Pancreas (tissue), 10 donors: ENCODE results near the gene HDAC10. TPM values are rescaled to one million over a fixed set of nuclear protein-coding genes. Genes with fewer than 3 reads are reported as not detected.
A peak's percentile ranks its signal among the peaks of the same experiment; 100 is the strongest.

ENCODE experiments used
- ATAC-seq, 4 donors: fragments of 200-7000 bp; cut with Tn5 transposase; one replicate each; pipeline versions ENCODE4 v1.8.0 to v1.9.1; 2020; ENCODE audit warnings: mild to moderate bottlenecking in 4 of 4, moderate library complexity in 4 of 4
- DNase-seq, 6 donors: peaks; one replicate each; pipeline ENCODE4 v3.0.0-alpha.2; 2020
- FAIRE-seq: peaks from 2 replicates; lab custom pipeline; 2012; peaks lifted over from hg19 to GRCh38; lab: Jason Lieb, UNC
- H3K27ac ChIP-seq, 4 donors: fragments of 200-600 bp; sonication (generic); 1 replicate in 3 of 4; 2 replicates in 1 of 4; pipeline versions ENCODE4 v1.5.0 to v1.8.0; 2020
- H3K27me3 ChIP-seq, 4 donors: fragments of 200-600 bp; one replicate each; pipeline ENCODE4 v1.8.0; 2021
- H3K36me3 ChIP-seq, 3 donors: fragments of 200-600 bp; sonication (generic) in 1 of 3; one replicate each; pipeline versions ENCODE4 v1.5.0 to v1.8.0; 2020 to 2021
- H3K4me1 ChIP-seq, 3 donors: fragments of 200-600 bp; one replicate each; pipeline ENCODE4 v1.8.0; 2021
- H3K4me3 ChIP-seq, 4 donors: fragments of 200-600 bp; sonication (generic) in 2 of 4; one replicate each; pipeline versions ENCODE4 v1.5.0 to v1.8.0; 2020 to 2021
- H3K9me3 ChIP-seq, 4 donors: fragments of 200-600 bp; one replicate each; pipeline ENCODE4 v1.8.0; 2021
- CTCF ChIP-seq, 4 donors: fragments of 200-600 bp; sonication (generic) in 3 of 4; IDR thresholded peaks; one replicate each; pipeline versions ENCODE4 v1.5.0 to v1.8.0; 2021; ENCODE audit warnings: antibody characterized with exemption in 4 of 4
- WGBS, 2 donors: extraction: QIAGEN DNeasy Blood & Tissue Kit; methylation state at CpG; one replicate each; pipeline ENCODE4 v1.1.7; 2013; 5-methylcytosine and 5-hydroxymethylcytosine counted together
- intact Hi-C, 3 donors: fragments of 100-400 bp; cut with DNase I; formaldehyde crosslinking; loops; one replicate each; pipeline versions ENCODE4 v1.11.1 to v1.14.2; 2022
- polyA plus RNA-seq, 2 donors: library from polyadenylated mRNA; stranded (reverse); fragments of 200-250 nt; gene quantifications; one replicate each; pipeline ENCODE4 v1.2.3, GENCODE V29; 2013
- total RNA-seq, 6 donors: library from RNA; stranded (reverse); fragmentation: NEBNext Ultra II Directional in 4 of 6; extraction: Animal tissue kit (Norgen Biotek cat#: 25700) in 4 of 6; gene quantifications; one replicate each; pipeline versions ENCODE4 v1.2.1 to v1.2.4, GENCODE V29; 2021 to 2023
- donor health status: healthy with polysubstance abuse.
- donor health status: DM: no; HTN: no; CAD: no; lungs with moderate emphysema.
- donor health status: DM: no; HTN: no; CAD: no.
- donor health status: control.
- donor health status: control.
- donor health status: Bipolar disorder and iron deficiency.
- donor health status: DM: yes; HTN: yes; CAD: no.
- donor health status: DM: no; HTN: no; CAD: no.
- donor health status: DM: no; HTN: no; CAD: no.
- donor health status: DM: yes; HTN: yes; CAD: no.

HDAC10 gene
- total and polyA plus RNA-seq, 8 donors: 17.0 to 78.3 (median 21.8) TPM

GRCh38 chr22:50216684-50217520 is 34.2 kb downstream of the HDAC10 start:
- Histone ChIP-seq H3K27ac (no peak overlapping the region), H3K4me3 (no peak overlapping the region), H3K36me3 (peaks cover 0 to 66% (median 30%) of the 10 kb centered on the region in 3 donors), H3K27me3 (no peaks in the 10 kb centered on the region), H3K9me3 (no peaks in the 10 kb centered on the region), H3K4me1 (no peaks in the 10 kb centered on the region)
- TF ChIP-seq CTCF (IDR thresholded peaks at IDR 0.05): no peak
- 95 to 96% methylated on average over 54 to 57 of the region's 57 CpGs for WGBS, 2 donors
- intact Hi-C loops: no loop called here
- DNase-seq (peak in 3 of 6 donors; percentile 15 to 83 (median 49)), FAIRE-seq (no peak), ATAC-seq (no peak)

- peaks cover 0 to 63% (median 24%) of the 10 kb centered on the region in 3 donors for H3K36me3 ChIP-seq
- intact Hi-C loops: no loop called here
- H3K4me1 ChIP-seq: no peaks in the 10 kb centered on the region
- H3K27ac ChIP-seq: no peak overlapping the region
- H3K9me3 ChIP-seq: no peaks in the 10 kb centered on the region
- FAIRE-seq (no peak), ATAC-seq (no peak), DNase-seq (peak in 3 of 6 donors; percentile 15 to 64 (median 42))
- H3K27me3 ChIP-seq: no peaks in the 10 kb centered on the region
- WGBS, 2 donors: 88 to 91% methylated on average over 15 of the region's 15 CpGs
- H3K4me3 ChIP-seq: no peak overlapping the region
- no peak for TF ChIP-seq CTCF (IDR thresholded peaks at IDR 0.05)
Measured at GRCh38 chr22:50216055-50216683, 34.9 kb downstream of the HDAC10 start.

- ATAC-seq (no peak), DNase-seq (peak in 3 of 6 donors; percentile 38 to 88 (median 69)), FAIRE-seq (no peak)
- Histone ChIP-seq H3K9me3 (no peaks in the 10 kb centered on the region), H3K36me3 (peaks cover 0 to 62% (median 24%) of the 10 kb centered on the region in 3 donors), H3K4me3 (no peak overlapping the region), H3K27ac (no peak overlapping the region), H3K4me1 (no peaks in the 10 kb centered on the region), H3K27me3 (no peaks in the 10 kb centered on the region)
- intact Hi-C loops: no loop called here
- WGBS, 2 donors: 62 to 74% methylated on average over 13 to 17 of the region's 17 CpGs
- TF ChIP-seq CTCF (IDR thresholded peaks at IDR 0.05): no peak
Measured at GRCh38 chr22:50215297-50216054, 35.6 kb downstream of the HDAC10 start.

- FAIRE-seq (no peak), ATAC-seq (no peak), DNase-seq (peak in 1 of 6 donors; percentile 7)
- TF ChIP-seq CTCF (IDR thresholded peaks at IDR 0.05): no peak
- Histone ChIP-seq H3K4me3 (no peak overlapping the region), H3K9me3 (no peaks in the 10 kb centered on the region), H3K27me3 (no peaks in the 10 kb centered on the region), H3K4me1 (no peaks in the 10 kb centered on the region), H3K27ac (no peak overlapping the region), H3K36me3 (peaks cover 0 to 57% (median 24%) of the 10 kb centered on the region in 3 donors)
- intact Hi-C loops: no loop called here
- WGBS, 2 donors: 93 to 97% methylated on average over 9 of the region's 9 CpGs
Measured at GRCh38 chr22:50213263-50213662, 37.8 kb downstream of the HDAC10 start.
